Smooth muscle cell (in vitro differentiated cells): ENCODE results near the gene XXYLT1. TPM values are rescaled to one million over a fixed set of nuclear protein-coding genes. Genes with fewer than 3 reads are reported as not detected.

Source experiments
- DNase-seq: peaks from one replicate; lab custom pipeline; 2025; ENCODE audit not compliant: unreplicated experiment; lab: John Stamatoyannopoulos, UW
- H2AFZ ChIP-seq: fragments of 200-600 bp; sonication (generic); 2 replicates; pipeline ENCODE4 v1.6.0; 2016; ENCODE audit warnings: antibody characterized with exemption, low read depth, mild to moderate bottlenecking
- H3F3A ChIP-seq: fragments of 200-600 bp; sonication (generic); 2 replicates; pipeline ENCODE4 v1.6.0; 2017; ENCODE audit warnings: antibody characterized with exemption, low read depth
- H3K27ac ChIP-seq: fragments of 200-600 bp; sonication (generic); 2 replicates; pipeline ENCODE4 v1.5.1; 2016; ENCODE audit warnings: low read depth, mild to moderate bottlenecking
- H3K27me3 ChIP-seq: fragments of 200-600 bp; sonication (generic); 2 replicates; pipeline ENCODE4 v1.6.1; 2016; ENCODE audit warnings: low read depth, mild to moderate bottlenecking
- H3K36me3 ChIP-seq: fragments of 200-600 bp; sonication (generic); 2 replicates; pipeline ENCODE4 v1.5.1; 2016; ENCODE audit warnings: low read depth
- H3K4me1 ChIP-seq: fragments of 200-600 bp; sonication (generic); 2 replicates; pipeline ENCODE4 v1.5.1; 2016; ENCODE audit warnings: low read depth
- H3K4me2 ChIP-seq: fragments of 200-600 bp; sonication (generic); 2 replicates; pipeline ENCODE4 v1.6.0; 2016; ENCODE audit warnings: mild to moderate bottlenecking
- H3K4me3 ChIP-seq: fragments of 200-600 bp; sonication (generic); 2 replicates; pipeline ENCODE4 v1.5.1; 2016; ENCODE audit warnings: mild to moderate bottlenecking
- H3K79me2 ChIP-seq: fragments of 200-600 bp; sonication (generic); 2 replicates; pipeline ENCODE4 v1.6.0; 2016; ENCODE audit warnings: low read depth, mild to moderate bottlenecking
- H3K9ac ChIP-seq: fragments of 200-600 bp; sonication (generic); 2 replicates; pipeline ENCODE4 v1.6.0; 2016; ENCODE audit warnings: low read depth
- H3K9me3 ChIP-seq: fragments of 200-600 bp; sonication (generic); replicated peaks from 2 replicates; pipeline ENCODE4 v1.5.1; 2016; ENCODE audit warnings: low read depth
- H4K20me1 ChIP-seq: fragments of 200-600 bp; sonication (generic); 2 replicates; pipeline ENCODE4 v1.6.0; 2016; ENCODE audit warnings: low read depth
- WGBS: methylation state at CpG from one replicate; pipeline ENCODE4 v1.1.7; 2016; ENCODE audit warnings: low lambda C conversion rate; 5-methylcytosine and 5-hydroxymethylcytosine counted together
- polyA plus RNA-seq: library from polyadenylated mRNA; unstranded; fragments of >200 nt; fragmentation: Nextera tagmentation; extraction: Ambion mirVana; gene quantifications from 2 replicates; pipeline ENCODE4 v1.2.1, GENCODE V29; 2016
- total RNA-seq: library from RNA; depleted of rRNA; stranded (reverse); fragments of >200 nt; gene quantifications from 2 replicates; pipeline ENCODE4 v1.2.3, GENCODE V29; 2014
- TF ChIP-seq, protein P1 (sequence below): fragments of 200-600 bp; sonication (generic); IDR thresholded peaks from 2 replicates; pipeline ENCODE4 v1.5.1; 2017; ENCODE audit warnings: borderline replicate concordance, mild to moderate bottlenecking, antibody characterized with exemption; ENCODE audit not compliant: insufficient read depth, poor library complexity, severe bottlenecking

Gene XXYLT1
- total and polyA plus RNA-seq, 2 experiments from 2014 or later = 22.2 to 35.4 TPM

DNA sequence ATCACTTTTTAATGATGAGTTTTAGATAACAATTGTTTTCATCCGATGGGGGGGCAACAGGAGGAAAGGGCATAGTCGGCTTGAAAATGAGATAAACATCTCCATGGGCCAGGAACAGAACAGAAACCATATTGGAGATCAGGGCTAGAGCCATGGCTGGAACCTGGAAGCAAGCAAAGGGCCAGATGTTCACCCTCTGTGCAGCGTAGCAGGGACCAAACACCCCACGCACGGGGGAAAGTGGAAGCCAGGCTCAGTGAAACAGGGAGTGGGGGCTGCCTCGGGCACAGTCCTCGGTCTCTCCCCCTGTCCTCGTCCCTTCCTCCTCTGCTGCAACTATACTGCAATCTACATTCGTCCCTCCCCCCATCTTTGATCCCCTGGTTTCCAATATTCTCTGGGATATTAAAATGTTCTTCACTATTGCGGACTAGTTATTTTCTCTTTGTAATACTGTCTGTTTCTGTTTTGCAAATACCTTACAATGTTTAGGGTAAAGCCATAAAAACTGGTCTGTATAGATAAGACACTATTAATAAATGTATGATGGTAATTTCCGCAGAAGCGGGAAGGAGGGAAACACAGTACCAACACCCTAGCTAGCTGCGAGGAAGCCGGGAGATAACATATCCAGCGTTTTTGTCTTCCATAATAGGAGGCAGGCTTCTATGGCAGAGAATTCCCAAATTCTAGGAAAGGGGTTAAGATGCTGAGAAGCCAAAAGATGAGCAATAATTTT, 121.5 kb downstream of the XXYLT1 start:
- DNase-seq = no peak
- Histone ChIP-seq H3K4me1 (peaks cover 39% of the 10 kb centered on the region), H3K4me2 (peak overlapping the region; percentile 76), H3K36me3 (no peaks in the 10 kb centered on the region), H3K27me3 (no peaks in the 10 kb centered on the region), H2AFZ (no peak overlapping the region), H4K20me1 (no peaks in the 10 kb centered on the region), H3K9ac (no peak overlapping the region), H3K4me3 (no peak overlapping the region), H3K79me2 (no peaks in the 10 kb centered on the region), H3K27ac (no peak overlapping the region), H3F3A (no peaks in the 10 kb centered on the region), H3K9me3 (no peaks in the 10 kb centered on the region)
- TF ChIP-seq, protein P1, sequence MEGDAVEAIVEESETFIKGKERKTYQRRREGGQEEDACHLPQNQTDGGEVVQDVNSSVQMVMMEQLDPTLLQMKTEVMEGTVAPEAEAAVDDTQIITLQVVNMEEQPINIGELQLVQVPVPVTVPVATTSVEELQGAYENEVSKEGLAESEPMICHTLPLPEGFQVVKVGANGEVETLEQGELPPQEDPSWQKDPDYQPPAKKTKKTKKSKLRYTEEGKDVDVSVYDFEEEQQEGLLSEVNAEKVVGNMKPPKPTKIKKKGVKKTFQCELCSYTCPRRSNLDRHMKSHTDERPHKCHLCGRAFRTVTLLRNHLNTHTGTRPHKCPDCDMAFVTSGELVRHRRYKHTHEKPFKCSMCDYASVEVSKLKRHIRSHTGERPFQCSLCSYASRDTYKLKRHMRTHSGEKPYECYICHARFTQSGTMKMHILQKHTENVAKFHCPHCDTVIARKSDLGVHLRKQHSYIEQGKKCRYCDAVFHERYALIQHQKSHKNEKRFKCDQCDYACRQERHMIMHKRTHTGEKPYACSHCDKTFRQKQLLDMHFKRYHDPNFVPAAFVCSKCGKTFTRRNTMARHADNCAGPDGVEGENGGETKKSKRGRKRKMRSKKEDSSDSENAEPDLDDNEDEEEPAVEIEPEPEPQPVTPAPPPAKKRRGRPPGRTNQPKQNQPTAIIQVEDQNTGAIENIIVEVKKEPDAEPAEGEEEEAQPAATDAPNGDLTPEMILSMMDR = no peak
- WGBS = 80% methylated on average over 15 of the region's 15 CpGs

DNA sequence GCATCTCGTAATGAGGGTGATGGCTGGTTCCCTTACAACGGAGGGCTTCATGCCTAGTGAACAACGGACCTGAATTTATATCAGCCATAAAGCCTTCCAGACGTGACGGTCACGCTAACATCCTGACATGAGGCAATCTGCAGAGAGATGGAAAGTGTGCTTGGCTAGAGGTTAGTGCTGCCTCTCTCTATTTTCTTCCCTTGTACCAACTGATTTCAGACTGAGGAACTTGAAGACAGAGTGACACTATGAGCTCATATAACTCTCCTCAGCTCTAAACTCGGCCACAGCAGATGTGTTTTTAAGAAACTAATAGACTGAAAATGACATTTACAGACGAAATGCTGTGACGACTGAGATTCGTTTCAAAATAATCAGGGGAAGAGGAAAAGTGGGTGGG, 122.4 kb downstream of the XXYLT1 start:
- H3K27ac ChIP-seq = no peak overlapping the region
- H3K9me3 ChIP-seq = no peaks in the 10 kb centered on the region
- no peaks in the 10 kb centered on the region for H3K79me2 ChIP-seq
- no peaks in the 10 kb centered on the region for H3K36me3 ChIP-seq
- DNase-seq = no peak
- H3K4me2 ChIP-seq = no peak overlapping the region
- H3K9ac ChIP-seq = no peak overlapping the region
- H2AFZ ChIP-seq = no peak overlapping the region
- no peaks in the 10 kb centered on the region for H3K27me3 ChIP-seq
- no peak overlapping the region for H3K4me3 ChIP-seq
- no peaks in the 10 kb centered on the region for H4K20me1 ChIP-seq
- 47% methylated on average over 10 of the region's 10 CpGs for whole genome bisulfite sequencing
- TF ChIP-seq, protein P1 = no peak
- peaks cover 30% of the 10 kb centered on the region for H3K4me1 ChIP-seq
- no peaks in the 10 kb centered on the region for H3F3A ChIP-seq

DNA sequence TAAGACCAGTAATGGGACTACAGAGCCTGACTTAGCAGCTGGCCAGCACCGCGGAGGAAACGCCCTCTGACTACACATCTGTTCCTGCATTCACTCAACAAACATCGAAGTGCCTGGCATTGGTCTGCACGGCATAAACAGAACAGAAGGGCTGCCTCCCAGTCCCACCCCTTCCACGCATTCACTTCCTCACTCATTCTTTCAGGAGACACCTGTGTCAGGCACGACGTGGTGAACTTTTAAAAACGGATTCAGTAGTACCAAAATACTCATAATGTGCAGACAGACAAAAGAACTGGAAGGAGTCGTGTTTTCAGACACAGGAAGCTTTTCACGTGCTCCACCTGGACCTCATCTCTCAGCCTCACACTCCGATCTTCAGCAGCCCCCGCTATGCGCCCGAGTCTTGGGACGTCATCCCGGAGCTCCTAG, 123.3 kb downstream of the XXYLT1 start:
- H3K79me2 ChIP-seq = no peaks in the 10 kb centered on the region
- H3K27me3 ChIP-seq = no peaks in the 10 kb centered on the region
- TF ChIP-seq, protein P1 = no peak
- no peaks in the 10 kb centered on the region for H3K9me3 ChIP-seq
- no peaks in the 10 kb centered on the region for H3F3A ChIP-seq
- no peak for DNase-seq
- no peak overlapping the region for H3K9ac ChIP-seq
- no peak overlapping the region for H2AFZ ChIP-seq
- WGBS = 93% methylated on average over 17 of the region's 17 CpGs
- H4K20me1 ChIP-seq = no peaks in the 10 kb centered on the region
- H3K4me2 ChIP-seq = no peak overlapping the region
- H3K27ac ChIP-seq = no peak overlapping the region
- H3K4me1 ChIP-seq = peaks cover 21% of the 10 kb centered on the region
- no peak overlapping the region for H3K4me3 ChIP-seq
- H3K36me3 ChIP-seq = no peaks in the 10 kb centered on the region

DNA sequence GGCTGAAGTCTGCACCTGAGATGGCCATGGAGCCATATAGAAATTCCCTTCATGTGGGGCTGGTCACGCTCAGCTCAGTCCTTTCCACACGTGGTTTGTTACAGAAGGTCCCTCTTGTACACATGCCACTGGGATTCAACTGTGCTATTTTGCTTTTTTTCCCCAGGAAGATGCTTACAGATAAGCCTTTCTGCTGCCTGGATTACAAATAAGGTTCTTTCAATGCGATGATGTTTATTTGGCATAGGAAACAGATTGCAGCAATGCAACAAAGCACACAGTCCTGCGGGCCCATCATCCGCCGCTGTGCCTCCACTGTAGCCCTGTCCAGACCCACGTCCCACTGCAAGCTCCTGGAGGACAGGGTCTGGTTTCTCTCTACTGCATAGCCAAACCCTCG, 124.8 kb downstream of the XXYLT1 start:
- WGBS = 87% methylated on average over 8 of the region's 8 CpGs
- no peaks in the 10 kb centered on the region for H4K20me1 ChIP-seq
- TF ChIP-seq, protein P1 = no peak
- H3K4me1 ChIP-seq = peaks cover 5% of the 10 kb centered on the region
- H3K9ac ChIP-seq = no peak overlapping the region
- no peaks in the 10 kb centered on the region for H3K79me2 ChIP-seq
- no peaks in the 10 kb centered on the region for H3F3A ChIP-seq
- no peaks in the 10 kb centered on the region for H3K9me3 ChIP-seq
- no peak overlapping the region for H3K27ac ChIP-seq
- DNase-seq = no peak
- H3K36me3 ChIP-seq = no peaks in the 10 kb centered on the region
- no peak overlapping the region for H3K4me2 ChIP-seq
- H3K4me3 ChIP-seq = no peak overlapping the region
- H3K27me3 ChIP-seq = no peaks in the 10 kb centered on the region
- no peak overlapping the region for H2AFZ ChIP-seq
